ENCODE data around the gene TNFAIP8.
"Not testable (repeated sequence)": the region's sequence is repeated elsewhere in the genome, so short reads cannot be mapped to it uniquely, and the experiment has no call there.

TNFAIP8 gene

DNA sequence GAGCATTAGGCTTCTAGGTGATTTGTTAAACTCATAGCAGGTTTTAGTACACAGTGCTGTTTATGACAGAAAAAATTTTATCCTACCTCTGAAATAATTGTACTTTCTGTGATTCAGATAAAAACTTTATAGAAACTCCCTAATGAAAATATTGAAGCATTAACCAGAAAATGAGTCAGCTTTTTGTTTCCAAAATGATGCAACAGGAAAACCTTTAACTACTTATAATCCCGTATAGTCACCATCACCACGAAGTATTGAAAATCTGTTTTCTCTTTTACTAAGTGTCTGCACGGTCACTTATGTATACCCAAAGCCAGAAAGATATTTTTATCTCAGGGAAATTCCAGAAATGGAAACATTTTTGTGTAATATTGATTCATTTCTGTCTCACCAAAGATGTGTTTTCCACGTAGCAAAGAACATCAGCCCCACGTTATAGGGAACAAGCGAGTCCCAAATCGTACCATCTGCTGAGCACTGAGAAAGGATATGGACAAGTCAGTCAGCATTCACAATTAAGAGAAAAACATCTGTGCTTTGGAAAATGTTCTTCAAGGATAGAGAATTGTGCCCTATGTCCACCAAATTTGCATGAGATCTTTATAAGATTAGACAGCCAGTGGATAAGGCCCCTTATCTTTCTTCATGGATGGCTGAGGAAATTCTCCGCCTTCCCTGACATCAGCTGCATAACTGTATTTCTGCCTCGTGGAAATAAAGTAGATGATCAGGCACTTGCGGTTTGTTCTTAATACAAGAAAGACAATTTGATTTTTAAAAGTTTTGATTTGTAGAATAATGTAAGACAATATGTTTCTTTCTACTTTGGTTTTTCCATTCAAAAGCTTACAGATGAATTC lies 41.9 kb downstream of the TNFAIP8 start:
- peak; percentile 36 for DNase-seq

DNA sequence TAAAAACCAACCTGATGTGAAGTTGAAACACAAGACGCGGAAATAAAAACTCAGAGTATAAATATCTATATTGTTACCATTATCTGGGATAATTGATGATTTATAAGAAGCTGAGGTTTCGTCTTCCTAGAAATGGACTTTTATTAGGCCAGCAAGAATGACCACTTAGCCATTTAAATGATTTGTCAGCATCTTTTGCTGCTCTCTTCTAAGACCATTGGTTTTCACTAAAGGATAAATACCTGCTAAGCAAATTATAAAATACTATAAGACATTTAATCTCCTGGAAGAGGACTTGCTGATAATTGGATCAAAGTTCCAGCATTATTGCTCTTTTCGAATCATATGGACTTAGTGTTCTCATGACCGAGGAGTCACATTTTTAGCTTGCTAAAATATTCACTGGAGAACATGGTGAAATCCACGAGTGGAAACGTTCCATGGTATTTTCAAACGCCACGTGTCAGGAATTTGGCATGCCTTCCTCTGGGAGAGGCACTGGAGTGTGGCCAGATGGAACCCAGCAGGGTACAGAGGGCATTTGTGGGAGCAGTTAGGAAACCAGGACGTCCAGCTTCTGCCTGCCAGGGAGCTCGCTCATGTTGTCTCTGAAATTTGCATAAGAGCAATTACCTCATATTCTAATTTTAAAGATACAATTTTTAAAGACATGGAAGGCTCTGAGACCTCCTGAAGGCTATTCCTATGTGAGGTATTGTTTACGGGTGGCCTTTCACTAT lies 43.1 kb downstream of the TNFAIP8 start:
- no peak for DNase-seq

DNA sequence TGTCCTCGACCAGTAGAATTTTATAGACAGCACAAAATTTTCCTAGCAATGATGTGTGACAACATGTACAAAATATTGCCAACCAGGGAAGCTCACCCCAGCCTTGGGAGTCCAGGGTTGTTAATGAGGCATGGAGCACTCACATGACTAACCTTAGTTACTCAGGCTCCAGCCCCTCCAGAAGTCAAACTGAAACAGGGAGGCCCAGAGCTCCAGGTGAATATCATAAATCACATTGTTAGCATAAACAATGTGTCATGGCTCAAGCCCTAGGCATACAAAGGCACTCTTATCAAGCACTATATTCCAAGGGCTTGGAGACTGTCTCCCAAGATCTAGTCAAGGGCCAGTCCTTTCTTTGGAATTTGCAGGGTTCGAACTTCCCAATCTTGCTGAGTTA lies 44.4 kb downstream of the TNFAIP8 start:
- DNase-seq, result no peak

DNA sequence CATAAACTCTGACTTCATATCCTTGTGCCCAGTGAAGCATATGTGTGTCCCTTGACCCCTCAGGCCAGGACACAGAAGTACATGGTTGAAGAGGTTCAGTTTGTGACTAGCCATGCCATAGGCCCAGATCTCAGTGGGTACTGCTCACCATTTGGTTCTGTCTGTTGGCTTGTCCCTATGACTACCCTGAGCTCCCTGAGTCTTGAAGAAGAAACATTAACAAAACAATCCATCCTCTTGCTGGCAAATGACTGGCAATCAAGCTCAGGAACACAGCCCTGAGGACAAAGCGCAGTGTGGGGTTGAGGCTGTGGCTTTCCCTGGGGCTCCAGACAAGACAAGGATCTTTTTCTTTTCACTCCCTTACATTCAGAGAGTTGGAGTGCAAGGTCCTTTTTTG lies 46.3 kb downstream of the TNFAIP8 start:
- DNase-seq, result no peak

DNA sequence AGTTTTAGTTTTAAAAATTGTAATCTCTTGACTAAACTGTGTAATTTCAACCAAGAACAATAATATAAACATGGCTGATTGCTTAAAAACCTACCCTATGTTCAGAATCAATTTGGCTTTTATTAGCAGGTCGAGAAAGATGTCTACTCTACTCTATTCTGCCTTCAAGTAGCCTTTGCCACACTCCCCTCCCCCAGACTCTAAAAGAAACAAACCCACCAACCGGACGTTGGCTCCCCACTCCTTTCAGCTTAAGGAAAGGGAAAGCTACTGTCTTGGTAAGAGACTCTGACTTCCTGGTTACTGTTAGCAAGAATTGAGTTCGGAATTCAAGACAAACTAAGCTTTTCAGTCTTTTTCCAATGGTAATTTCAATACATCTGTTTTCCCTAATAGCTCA lies 46.7 kb downstream of the TNFAIP8 start:
- DNase-seq, result no peak

DNA sequence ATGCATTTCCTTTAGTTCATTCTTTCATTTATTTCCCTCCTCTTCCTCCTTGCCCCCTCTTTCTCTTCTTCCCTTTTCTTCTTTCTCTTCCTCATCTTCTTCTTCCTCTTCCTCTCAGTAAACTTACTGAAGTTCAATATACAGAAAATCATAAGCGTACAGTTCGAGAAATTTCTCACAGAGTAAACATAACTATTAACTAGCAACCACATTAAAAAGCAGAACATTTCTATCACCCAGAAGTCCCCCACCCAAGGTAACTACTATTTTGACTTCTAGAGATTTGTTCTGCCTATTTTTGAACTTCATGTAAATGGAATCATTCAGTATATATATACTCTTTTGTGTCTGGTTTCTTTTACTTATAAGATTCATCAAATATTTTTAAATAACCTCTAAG lies 48.2 kb downstream of the TNFAIP8 start:
- no peak for DNase-seq

DNA sequence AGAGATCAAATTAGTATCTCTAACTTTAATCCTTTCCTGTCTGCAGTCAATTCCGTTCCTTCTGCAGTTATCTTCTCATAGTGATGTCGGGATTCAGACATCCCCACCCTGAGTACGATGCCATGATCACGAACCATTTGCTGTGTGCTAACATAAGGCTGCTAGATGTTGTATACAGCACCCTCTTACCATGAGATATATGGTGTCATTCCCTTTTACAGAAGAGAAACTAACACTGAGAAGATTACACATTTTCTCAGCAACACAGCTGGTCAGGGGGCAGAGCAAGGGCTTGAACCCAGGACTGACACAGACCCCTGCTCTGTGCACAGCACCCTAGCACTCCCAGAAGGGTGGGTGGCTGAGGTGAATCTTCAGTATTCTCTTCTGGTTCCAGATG lies 49.6 kb downstream of the TNFAIP8 start:
- DNase-seq, result no peak

DNA sequence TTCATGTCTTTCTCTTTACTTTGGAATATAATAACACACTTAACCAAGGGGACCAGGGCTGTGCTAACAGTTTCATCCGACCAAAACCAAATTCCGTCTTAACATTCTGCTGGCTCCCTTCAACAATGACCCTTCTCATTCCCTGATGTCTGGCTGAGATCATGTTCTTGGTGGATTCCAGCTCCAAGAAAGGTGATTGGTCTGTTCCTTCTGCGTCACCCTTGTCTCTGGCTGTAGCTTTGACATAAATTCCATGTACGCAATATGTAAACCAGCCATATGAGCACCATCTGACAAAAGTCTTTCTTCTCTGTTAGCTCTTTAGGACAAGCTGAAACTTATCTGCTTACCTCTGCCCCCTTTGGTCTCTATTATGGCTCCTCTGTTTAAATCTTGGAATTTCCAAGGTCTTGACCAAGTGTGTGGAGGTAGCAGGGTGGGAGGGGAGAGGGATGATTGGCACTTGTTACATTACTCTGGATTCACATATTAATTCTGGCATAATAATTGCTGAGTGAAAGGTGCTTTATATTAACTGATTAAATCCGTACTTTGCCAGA lies 50.8 kb downstream of the TNFAIP8 start:
- no peak for DNase-seq

DNA sequence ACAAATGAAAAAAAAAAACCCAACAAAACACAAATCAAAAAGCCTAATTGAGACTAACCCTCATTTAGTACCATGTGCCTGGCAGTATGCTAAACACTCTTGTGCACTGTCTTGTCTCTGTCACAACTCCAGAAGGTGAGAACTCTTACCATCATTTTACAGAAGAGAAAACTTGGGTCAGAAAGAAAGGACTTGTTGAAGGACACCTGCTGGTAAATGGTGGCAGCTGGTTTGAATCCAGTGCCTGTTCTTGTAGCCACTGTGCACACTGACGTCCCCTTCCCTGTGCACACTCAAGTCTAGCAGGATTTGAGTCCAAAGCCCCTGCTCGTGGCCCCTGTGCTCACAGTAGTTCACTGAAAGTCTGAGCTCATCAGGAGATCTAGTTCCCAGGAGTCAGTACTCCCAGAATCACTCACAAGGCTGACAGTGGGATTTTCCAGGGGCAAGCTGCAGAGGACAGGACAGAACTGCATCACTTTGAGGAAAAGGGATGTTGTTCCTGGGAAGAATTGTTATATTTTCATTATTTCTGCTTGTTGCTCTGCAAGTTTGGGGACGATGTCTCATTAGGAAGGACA lies 53.5 kb downstream of the TNFAIP8 start:
- no peak for DNase-seq

DNA sequence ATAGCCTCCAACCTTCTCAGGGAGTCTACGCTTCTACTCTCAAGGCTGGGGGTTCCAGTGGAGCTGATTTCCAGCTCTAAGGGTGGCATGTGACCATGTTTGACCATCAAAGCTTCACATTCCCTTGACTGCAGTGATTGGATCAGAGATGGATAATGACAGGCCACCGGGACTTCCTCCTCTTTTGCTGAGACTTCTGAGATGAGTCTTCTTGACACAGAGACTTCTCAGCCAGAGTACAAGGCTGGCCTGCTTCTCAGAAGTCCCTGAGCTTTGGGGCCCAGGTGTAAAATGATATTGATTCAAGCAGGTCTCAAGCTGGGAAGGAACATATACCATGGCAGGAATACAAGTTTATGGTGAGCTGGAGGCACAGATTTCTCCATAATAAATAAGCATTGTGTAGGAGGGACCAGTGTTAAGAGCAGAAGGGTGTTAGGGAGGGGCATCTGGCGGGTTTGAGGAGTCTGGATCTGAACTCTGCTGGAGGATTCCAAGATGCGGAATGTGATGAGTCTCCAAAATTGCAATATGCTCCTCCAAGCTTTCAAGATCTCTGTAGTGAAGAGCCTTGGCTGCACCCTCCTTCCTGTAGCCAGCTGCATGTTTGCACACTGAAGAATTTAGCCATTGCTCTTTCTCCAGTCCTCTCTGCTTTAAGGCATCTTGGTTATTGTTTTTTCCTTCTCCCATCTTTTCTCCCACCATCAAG lies 54.8 kb downstream of the TNFAIP8 start:
- no peak for DNase-seq

DNA sequence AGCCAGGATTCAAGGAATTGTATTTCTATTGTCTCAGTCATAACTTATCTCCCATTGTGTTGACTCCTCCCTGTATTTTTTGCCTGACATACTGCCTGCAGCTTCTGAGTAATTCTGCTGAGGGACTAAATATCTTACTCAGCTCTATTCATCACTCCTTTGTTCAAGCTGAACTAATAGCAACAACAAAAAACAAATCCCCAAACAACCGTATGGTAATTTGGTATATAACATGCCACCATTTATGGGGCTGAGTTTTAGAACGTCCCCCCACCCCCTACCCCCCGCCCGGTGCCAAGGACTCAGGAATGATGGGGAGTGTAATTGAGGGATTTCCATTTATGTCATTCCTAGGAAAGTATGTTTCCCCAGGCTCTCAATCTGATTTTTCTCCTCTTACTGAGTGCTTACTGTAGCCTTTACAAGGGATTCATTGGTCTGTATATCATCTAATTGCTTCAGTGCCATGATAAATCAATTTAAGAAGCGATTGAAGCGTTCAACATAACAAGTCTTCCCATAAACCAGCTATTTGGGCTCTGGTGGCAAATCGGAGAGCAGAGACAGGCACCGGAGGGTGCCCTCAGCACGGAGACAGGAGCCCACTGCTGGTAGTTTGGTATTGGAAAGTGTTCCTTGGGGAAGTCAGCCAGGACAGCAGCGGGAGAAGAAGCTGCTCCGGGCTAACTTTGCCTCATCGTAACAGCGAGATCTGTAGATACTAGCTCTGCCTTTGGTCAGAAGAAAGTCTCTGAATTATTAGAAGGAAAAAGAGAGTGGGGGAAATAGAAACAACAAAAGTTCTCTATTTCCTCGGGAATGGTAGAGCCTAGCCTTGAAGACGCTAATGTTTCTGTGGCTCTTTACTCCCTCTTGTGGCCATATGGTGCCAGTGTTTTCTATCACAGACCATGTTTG lies 55.8 kb downstream of the TNFAIP8 start:
- DNase-seq, result peak; percentile 44

DNA sequence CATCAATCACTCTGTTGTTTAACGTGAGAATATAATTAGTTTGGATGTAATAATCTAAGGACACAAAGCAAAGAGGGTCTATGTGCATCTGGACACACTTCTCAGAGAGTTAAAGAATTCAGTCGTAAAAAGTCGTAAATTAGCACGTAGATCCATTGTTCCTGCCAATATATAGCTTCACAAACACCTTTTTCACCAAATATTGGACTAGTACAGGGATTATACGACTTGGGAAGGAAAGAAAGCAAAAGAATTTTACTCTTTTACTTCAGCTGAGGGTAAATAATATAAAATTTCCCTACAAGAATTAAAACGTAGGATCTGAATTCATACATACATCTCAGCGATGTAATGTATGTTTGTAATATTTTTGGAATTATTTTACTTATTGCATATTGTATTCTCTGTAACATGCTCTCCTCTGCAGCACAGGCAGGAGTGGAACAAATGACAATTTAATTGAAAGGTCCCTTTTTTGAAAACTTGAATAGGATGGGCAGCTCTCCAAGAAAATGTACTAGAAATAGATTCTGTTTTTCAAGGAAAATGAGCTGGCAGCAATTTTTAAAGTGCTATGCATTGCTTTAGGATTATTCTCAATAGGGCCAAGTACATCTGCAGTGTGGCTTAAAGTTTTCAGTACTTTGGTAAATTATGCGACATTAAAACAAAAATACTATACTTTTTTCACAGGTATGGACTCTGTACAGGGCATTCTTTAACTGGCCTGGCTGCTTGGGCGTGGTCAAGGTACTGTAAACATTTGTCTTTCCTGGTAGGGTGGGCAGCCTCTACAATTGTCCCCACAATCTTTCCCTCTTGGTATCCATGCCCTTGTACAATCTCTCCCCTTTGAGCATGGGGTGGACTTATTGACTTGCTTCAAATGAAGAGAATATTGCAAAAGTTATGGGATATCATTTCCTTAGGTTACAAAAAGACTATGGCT lies 56.7 kb downstream of the TNFAIP8 start:
- DNase-seq, result no peak

DNA sequence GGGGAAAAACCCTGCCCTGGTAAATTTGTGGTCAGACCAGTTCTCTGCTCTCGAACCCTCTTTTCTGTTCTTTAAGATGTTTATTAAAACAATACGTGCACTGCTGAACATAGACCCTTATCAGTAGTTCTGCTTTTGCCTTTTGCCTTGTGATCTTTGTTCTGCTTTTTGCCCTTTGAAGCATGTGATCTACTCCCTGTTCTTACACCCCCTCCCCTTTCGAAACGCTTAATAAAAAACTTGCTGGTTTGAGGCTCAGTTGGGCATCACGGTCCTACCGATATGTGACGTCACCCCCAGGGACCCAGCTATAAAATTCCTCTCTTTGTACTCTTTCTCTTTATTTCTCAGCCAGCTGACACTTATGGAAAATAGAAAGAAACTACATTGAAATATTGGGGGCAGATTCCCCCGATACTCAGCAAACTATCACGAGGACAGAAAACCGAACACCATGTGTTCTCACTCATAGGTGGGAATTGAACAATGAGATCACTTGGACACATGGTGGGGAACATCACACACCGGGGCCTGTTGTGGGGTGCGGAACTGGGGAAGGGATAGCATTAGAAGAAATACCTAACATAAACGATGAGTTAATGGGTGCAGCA lies 58.4 kb downstream of the TNFAIP8 start:
- not testable (repeated sequence) for DNase-seq

DNA sequence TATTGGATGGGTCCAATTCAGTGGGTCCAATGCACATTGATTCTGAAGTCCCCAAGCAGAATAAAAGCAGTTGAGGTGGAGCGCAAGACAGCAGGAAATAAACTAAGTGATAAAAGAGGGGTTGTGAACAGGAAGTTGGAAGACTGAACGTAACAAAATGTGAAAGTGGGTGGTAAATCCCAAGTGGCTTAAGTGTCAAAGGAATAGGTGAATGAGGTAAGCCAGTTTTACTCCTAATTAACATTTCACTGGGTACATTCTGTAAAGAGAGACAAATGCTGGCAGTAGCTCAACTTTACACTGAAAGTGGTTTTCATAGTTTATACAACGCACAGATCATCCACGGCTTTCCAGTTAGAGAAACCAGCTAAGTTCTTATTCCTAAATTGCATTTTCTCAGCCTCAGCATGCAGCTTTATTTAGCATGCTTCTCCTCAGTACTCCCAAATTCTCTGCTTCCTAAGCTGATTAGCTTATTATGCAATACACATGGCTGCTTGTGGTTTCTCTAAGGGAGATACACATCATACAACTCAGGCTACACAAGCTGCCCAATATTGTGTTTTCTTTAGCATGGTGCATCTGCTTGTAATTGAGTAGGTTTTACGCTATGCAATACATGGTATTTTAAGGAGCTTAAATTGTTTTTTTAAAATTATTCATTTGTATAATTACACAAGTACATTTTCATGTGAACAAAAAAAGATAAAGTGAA lies 62.2 kb downstream of the TNFAIP8 start:
- no peak for DNase-seq

DNA sequence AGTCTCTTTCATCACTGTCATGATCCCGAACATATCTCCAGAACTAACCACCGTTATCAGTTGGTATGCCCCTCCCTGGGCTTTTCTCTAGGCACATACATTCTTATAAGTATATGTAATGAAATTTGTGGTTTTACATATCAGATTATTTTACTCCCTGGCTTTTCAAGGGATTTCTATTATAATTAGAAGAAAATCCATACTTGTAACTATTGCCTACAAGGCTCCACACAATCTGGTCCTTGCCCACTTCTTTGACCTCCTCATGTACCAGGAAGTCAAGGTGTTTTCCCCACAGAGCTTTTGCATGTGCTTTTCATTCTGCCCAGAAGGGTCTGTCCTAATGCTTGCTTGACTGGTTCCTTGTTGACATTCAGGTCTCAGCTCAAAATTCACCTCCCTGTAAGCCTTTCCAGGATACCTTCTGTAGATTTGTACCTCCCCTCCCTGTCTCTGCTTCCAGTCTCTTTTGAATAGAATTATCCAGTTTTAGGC lies 62.8 kb downstream of the TNFAIP8 start:
- no peak for DNase-seq

DNA sequence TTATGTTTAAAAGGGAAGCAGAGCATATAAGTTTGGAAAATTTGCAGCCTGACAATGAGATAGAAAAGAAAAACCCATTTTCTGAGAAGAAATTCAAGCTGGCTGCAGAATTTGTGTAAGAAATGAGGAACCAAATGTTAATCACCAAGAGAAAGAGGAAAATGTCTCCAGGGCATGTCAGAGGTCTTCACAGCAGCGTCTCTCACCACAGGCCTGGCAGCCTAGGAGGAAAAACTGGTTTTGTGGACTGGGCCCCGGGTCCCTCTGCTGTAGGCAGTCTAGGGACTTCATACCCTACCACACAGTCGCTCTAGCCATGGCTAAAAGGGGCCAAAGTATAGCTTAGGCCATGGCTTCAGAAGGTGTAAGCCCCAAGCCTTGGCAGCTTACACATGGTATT lies 64.3 kb downstream of the TNFAIP8 start:
- no peak for DNase-seq

DNA sequence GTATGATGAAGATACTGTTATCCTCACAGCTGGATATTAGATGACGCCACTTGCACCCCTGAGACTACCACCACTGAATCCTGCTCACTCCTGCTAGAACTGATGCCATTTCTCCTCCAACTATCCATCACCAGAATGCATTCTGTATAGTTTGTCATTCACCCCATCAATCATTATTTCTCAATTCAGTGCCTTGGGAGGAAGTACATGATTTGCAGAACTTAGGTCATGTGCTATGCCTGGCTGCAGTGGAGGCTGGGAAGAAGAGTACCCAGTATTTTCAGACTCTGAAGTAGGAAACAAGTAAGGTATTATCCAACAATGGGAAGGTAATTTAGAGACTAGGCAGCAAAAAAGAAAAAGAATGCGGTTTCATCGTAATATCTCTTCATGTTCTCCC lies 70.2 kb downstream of the TNFAIP8 start:
- no peak for DNase-seq

DNA sequence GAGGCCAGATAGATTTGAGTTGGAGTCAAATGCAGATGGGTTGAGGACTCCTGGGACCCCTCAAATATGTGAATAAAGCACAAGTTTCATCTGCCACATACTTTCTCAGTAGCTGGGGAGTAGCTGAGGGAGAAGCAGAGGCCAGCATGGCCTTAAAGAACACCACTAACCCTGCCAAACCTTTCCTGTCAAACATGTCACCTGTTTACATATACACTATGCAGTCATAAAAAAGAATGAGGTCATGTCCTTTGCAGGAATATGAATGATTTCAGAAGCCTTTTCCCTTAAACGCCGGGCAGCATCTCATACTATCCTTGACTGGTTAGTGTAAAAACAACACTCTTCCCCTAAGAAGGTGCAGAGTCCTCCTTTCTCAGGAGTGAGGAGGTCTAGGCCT lies 71.2 kb downstream of the TNFAIP8 start:
- no peak for DNase-seq

DNA sequence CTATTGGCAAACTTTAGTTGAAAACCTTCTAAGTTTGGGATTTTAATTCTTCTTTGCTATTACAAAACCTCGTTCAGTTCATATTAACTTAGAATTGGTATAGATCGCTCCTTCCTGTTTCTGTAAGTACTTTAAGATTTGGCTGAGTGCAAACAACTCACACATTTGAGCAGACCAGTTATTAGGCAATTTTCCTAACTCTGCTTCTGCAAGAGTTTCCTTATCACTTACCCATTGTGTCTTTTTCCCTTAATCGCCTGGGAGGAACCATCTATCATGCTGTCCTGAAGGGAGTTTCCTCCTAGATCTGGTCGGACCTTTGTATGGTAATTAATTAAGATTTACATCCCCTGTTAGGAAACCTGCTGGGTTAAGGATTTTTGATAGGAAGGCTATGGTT lies 71.8 kb downstream of the TNFAIP8 start:
- not testable (repeated sequence) for DNase-seq

Data from activated naive CD4-positive, alpha-beta T cell treated with Interleukin-2 at 50 U/mL for 16 hours (primary cell).